ENCODE data around the gene ANAPC10.

Gene ANAPC10

DNA sequence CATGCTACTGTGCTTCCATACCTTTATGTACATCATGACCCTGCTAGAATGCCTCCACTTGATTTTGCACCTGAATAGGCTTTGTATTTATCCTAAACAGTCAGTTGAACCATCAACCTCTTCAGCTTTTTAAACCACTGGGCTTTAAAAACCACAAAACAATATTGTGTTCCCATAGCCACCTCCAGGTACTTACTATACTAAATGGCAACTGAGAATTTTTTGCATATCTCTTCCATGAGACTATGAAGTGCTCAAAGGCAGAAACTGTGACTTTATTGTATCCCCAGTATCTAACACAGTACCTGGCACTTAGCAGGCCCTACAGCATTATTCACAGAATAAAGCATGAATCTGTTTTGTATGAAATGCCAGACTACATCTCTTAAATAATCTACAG, 39.7 kb downstream of the ANAPC10 start:
- no peak for TF ChIP-seq POLR2AphosphoS5 (IDR thresholded peaks at IDR 0.05; ENCODE audit: borderline replicate concordance, low read depth, low read length)
- TF ChIP-seq FOXP2 (optimal IDR thresholded peaks at IDR 0.05; ENCODE audit: control extremely low read depth, extremely low read length, insufficient read depth): no peak
- no peak for TF ChIP-seq EZH2 (IDR thresholded peaks at IDR 0.05)
- no peak for DNase-seq (ENCODE audit: low read depth, low spot score)
- Histone ChIP-seq H3K36me3 (ENCODE audit: insufficient read depth, low read length) (peaks cover 11% of the 10 kb centered on the region), H3K9ac (ENCODE audit: insufficient read length) (no peak overlapping the region), H3K9me3 (ENCODE audit: low read depth, low read length) (no peaks in the 10 kb centered on the region), H3K27ac (no peak overlapping the region), H3K4me3 (no peak overlapping the region)

- TF ChIP-seq EZH2 (IDR thresholded peaks at IDR 0.05): no peak
- no peak for TF ChIP-seq FOXP2 (optimal IDR thresholded peaks at IDR 0.05; ENCODE audit: control extremely low read depth, extremely low read length, insufficient read depth)
- no peak for TF ChIP-seq POLR2AphosphoS5 (IDR thresholded peaks at IDR 0.05; ENCODE audit: borderline replicate concordance, low read depth, low read length)
- Histone ChIP-seq H3K27ac (peak overlapping the region; percentile 81), H3K36me3 (ENCODE audit: insufficient read depth, low read length) (peaks cover 11% of the 10 kb centered on the region; the same call in 1 of the 2 replicates), H3K9me3 (ENCODE audit: low read depth, low read length) (no peaks in the 10 kb centered on the region), H3K9ac (ENCODE audit: insufficient read length) (no peak overlapping the region), H3K4me3 (peak overlapping the region; percentile 37)
- no peak for DNase-seq (ENCODE audit: low read depth, low spot score)
These were observed 41.5 kb downstream of the ANAPC10 start for GRCh38 chr4:145056325-145057130.

DNA sequence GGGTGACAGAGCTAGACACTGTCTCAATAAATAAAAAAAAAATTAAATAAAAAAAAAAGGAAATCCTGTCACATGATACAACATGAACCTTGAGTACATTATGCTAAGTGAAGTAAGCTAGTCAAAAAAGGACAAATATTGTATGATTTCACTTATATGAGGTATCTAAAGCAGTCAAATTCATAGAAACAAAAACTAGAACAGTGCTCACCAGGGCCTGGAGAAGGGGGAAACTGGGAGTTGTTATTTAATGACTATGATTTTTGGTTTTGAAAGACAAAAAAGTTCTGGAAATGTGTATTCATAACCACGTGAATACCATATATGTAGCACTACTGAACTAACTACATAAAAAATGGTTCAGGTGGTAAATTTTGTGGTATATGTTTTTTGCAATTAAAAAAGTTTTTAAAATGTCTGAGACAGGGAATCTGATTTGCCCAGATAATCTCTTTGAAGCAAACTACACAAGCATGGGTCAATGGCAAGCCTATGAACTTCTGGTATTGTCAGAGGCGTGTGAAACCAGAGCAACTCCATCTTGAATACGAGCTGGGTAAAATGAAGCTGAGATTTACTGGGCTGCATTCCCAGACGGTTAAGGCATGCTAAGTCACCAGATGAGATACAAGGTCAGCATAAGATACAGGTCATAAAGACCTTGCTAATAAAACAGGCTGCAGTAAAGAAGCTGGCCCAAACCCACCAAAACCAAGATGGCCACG, 42.3 kb downstream of the ANAPC10 start:
- no peak overlapping the region for H3K4me3 ChIP-seq
- H3K36me3 ChIP-seq (ENCODE audit: insufficient read depth, low read length): peaks cover 19% of the 10 kb centered on the region
- H3K9me3 ChIP-seq (ENCODE audit: low read depth, low read length): no peaks in the 10 kb centered on the region
- no peak overlapping the region for H3K27ac ChIP-seq
- no peak for DNase-seq (ENCODE audit: low read depth, low spot score)
- TF ChIP-seq FOXP2 (optimal IDR thresholded peaks at IDR 0.05; ENCODE audit: control extremely low read depth, extremely low read length, insufficient read depth) (no peak), EZH2 (IDR thresholded peaks at IDR 0.05) (no peak), POLR2AphosphoS5 (IDR thresholded peaks at IDR 0.05; ENCODE audit: borderline replicate concordance, low read depth, low read length) (no peak)
- no peak overlapping the region for H3K9ac ChIP-seq (ENCODE audit: insufficient read length)

- H3K4me3 ChIP-seq: no peak overlapping the region
- H3K9me3 ChIP-seq (ENCODE audit: low read depth, low read length): peaks cover 7% of the 10 kb centered on the region; the same call in 1 of the 2 replicates
- H3K27ac ChIP-seq: peak overlapping the region; percentile 49
- no peak for DNase-seq (ENCODE audit: low read depth, low spot score)
- no peak overlapping the region for H3K9ac ChIP-seq (ENCODE audit: insufficient read length)
- peaks cover 26% of the 10 kb centered on the region for H3K36me3 ChIP-seq (ENCODE audit: insufficient read depth, low read length)
- TF ChIP-seq FOXP2 (optimal IDR thresholded peaks at IDR 0.05; ENCODE audit: control extremely low read depth, extremely low read length, insufficient read depth) (no peak), POLR2AphosphoS5 (IDR thresholded peaks at IDR 0.05; ENCODE audit: borderline replicate concordance, low read depth, low read length) (no peak), EZH2 (IDR thresholded peaks at IDR 0.05) (no peak)
These were observed 48.8 kb downstream of the ANAPC10 start for GRCh38 chr4:145049241-145049640.

GRCh38 chr4:145048817-145049216, 49.2 kb downstream of the ANAPC10 start:
- Histone ChIP-seq H3K36me3 (ENCODE audit: insufficient read depth, low read length) (peaks cover 26% of the 10 kb centered on the region), H3K27ac (peak overlapping the region; percentile 49), H3K9me3 (ENCODE audit: low read depth, low read length) (peaks cover 7% of the 10 kb centered on the region; the same call in 1 of the 2 replicates), H3K4me3 (no peak overlapping the region), H3K9ac (ENCODE audit: insufficient read length) (no peak overlapping the region)
- DNase-seq (ENCODE audit: low read depth, low spot score): no peak
- TF ChIP-seq FOXP2 (optimal IDR thresholded peaks at IDR 0.05; ENCODE audit: control extremely low read depth, extremely low read length, insufficient read depth) (no peak), POLR2AphosphoS5 (IDR thresholded peaks at IDR 0.05; ENCODE audit: borderline replicate concordance, low read depth, low read length) (no peak), EZH2 (IDR thresholded peaks at IDR 0.05) (no peak)

GRCh38 chr4:145047151-145047550, 50.8 kb downstream of the ANAPC10 start:
- Histone ChIP-seq H3K9me3 (ENCODE audit: low read depth, low read length) (peaks cover 7% of the 10 kb centered on the region; the same call in 1 of the 2 replicates), H3K27ac (no peak overlapping the region), H3K4me3 (no peak overlapping the region), H3K9ac (ENCODE audit: insufficient read length) (no peak overlapping the region), H3K36me3 (ENCODE audit: insufficient read depth, low read length) (peaks cover 26% of the 10 kb centered on the region)
- TF ChIP-seq EZH2 (IDR thresholded peaks at IDR 0.05) (no peak), POLR2AphosphoS5 (IDR thresholded peaks at IDR 0.05; ENCODE audit: borderline replicate concordance, low read depth, low read length) (no peak), FOXP2 (optimal IDR thresholded peaks at IDR 0.05; ENCODE audit: control extremely low read depth, extremely low read length, insufficient read depth) (no peak)
- no peak for DNase-seq (ENCODE audit: low read depth, low spot score)

DNA sequence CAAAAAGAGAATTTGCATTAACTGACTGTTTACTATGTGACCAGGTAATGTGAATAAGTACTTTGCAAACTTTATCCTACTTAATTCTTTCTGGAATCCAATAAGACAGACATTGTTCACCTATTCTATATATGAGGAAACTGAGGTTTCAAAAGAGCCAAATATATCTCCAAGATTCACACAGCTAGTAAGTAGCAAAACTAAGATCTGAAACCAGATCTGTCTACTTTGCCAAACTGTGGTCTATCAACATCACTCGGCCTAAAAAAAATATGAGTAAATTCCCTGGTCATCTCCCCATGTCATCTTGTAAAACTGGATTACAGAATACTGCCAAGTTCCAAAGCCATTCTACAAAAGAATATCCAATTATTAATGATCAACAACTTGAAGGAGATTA, 52.8 kb downstream of the ANAPC10 start:
- TF ChIP-seq POLR2AphosphoS5 (IDR thresholded peaks at IDR 0.05; ENCODE audit: borderline replicate concordance, low read depth, low read length) (no peak), FOXP2 (optimal IDR thresholded peaks at IDR 0.05; ENCODE audit: control extremely low read depth, extremely low read length, insufficient read depth) (no peak), EZH2 (IDR thresholded peaks at IDR 0.05) (no peak)
- DNase-seq (ENCODE audit: low read depth, low spot score): no peak
- Histone ChIP-seq H3K9me3 (ENCODE audit: low read depth, low read length) (peaks cover 3% of the 10 kb centered on the region; the same call in 1 of the 2 replicates), H3K36me3 (ENCODE audit: insufficient read depth, low read length) (peaks cover 11% of the 10 kb centered on the region; the same call in 1 of the 2 replicates), H3K27ac (no peak overlapping the region), H3K9ac (ENCODE audit: insufficient read length) (no peak overlapping the region), H3K4me3 (no peak overlapping the region)

GRCh38 chr4:145044341-145044740, 53.7 kb downstream of the ANAPC10 start:
- Histone ChIP-seq H3K9ac (ENCODE audit: insufficient read length) (no peak overlapping the region), H3K27ac (no peak overlapping the region), H3K9me3 (ENCODE audit: low read depth, low read length) (no peaks in the 10 kb centered on the region), H3K36me3 (ENCODE audit: insufficient read depth, low read length) (0 out of 2 replicates have a peak, but pooled peaks cover 3% of the 10 kb centered on the region), H3K4me3 (no peak overlapping the region)
- TF ChIP-seq EZH2 (IDR thresholded peaks at IDR 0.05) (no peak), POLR2AphosphoS5 (IDR thresholded peaks at IDR 0.05; ENCODE audit: borderline replicate concordance, low read depth, low read length) (no peak), FOXP2 (optimal IDR thresholded peaks at IDR 0.05; ENCODE audit: control extremely low read depth, extremely low read length, insufficient read depth) (no peak)
- DNase-seq (ENCODE audit: low read depth, low spot score): no peak
